Measurements from ENCODE around the gene COX5B. TPM values are rescaled to one million over a fixed set of nuclear protein-coding genes. Genes with fewer than 3 reads are reported as not detected.
"Not testable (repeated sequence)": the region's sequence is repeated elsewhere in the genome, so short reads cannot be mapped to it uniquely, and the experiment has no call there.

COX5B gene
- 1,000 to 10,000 TPM in 1 of 9 donors, 100 to 1,000 TPM in 8; 334 to 1,355 (median 389) TPM for total RNA-seq
- 1,000 to 10,000 TPM in 2 of 3 donors, 100 to 1,000 TPM in 1; 198 to 1,683 (median 1,036) TPM for polyA plus RNA-seq
- long read RNA-seq, donor 1, transcript COX5B-201 (4 exons, 712 nt), result major isoform, 371 of 416 reads
- long read RNA-seq, donor 1, partial matches to known transcripts, result 44 of 416 reads
- long read RNA-seq, donor 1, other reads (novel, unspliced or antisense), result 0 of 416 reads
- long read RNA-seq, donor 2, transcript COX5B-201 (4 exons, 712 nt), result major isoform, 254 of 272 reads
- long read RNA-seq, donor 2, partial matches to known transcripts, result 18 of 272 reads
- long read RNA-seq, donor 2, other reads (novel, unspliced or antisense), result 0 of 272 reads
- long read RNA-seq, donor 3, transcript COX5B-201 (4 exons, 712 nt), result major isoform, 227 of 252 reads
- long read RNA-seq, donor 3, partial matches to known transcripts, result 22 of 252 reads
- long read RNA-seq, donor 3, other reads (novel, unspliced or antisense), result 0 of 252 reads
- long read RNA-seq, donor 4, transcript COX5B-201 (4 exons, 712 nt), result major isoform, 642 of 649 reads
- long read RNA-seq, donor 4, partial matches to known transcripts, result 0 of 649 reads
- long read RNA-seq, donor 4, other reads (novel, unspliced or antisense), result 7 of 649 reads
- long read RNA-seq, donor 5, transcript COX5B-201 (4 exons, 712 nt), result major isoform, 379 of 389 reads
- long read RNA-seq, donor 5, partial matches to known transcripts, result 4 of 389 reads
- long read RNA-seq, donor 5, other reads (novel, unspliced or antisense), result 4 of 389 reads
- long read RNA-seq, donor 6, transcript COX5B-201 (4 exons, 712 nt), result major isoform, 543 of 554 reads
- long read RNA-seq, donor 6, partial matches to known transcripts, result 1 of 554 reads
- long read RNA-seq, donor 6, other reads (novel, unspliced or antisense), result 10 of 554 reads
- long read RNA-seq, donor 7, transcript COX5B-201 (4 exons, 712 nt), result major isoform, 180 of 206 reads
- long read RNA-seq, donor 7, partial matches to known transcripts, result 26 of 206 reads
- long read RNA-seq, donor 7, other reads (novel, unspliced or antisense), result 0 of 206 reads
- long read RNA-seq, donor 8, transcript COX5B-201 (4 exons, 712 nt), result major isoform, 347 of 373 reads
- long read RNA-seq, donor 8, partial matches to known transcripts, result 24 of 373 reads
- long read RNA-seq, donor 8, other reads (novel, unspliced or antisense), result 0 of 373 reads
- long read RNA-seq, donor 9, transcript COX5B-201 (4 exons, 712 nt), result major isoform, 228 of 268 reads
- long read RNA-seq, donor 9, partial matches to known transcripts, result 38 of 268 reads
- long read RNA-seq, donor 9, other reads (novel, unspliced or antisense), result 0 of 268 reads
- long read RNA-seq, donor 10, transcript COX5B-201 (4 exons, 712 nt), result major isoform, 115 of 123 reads
- long read RNA-seq, donor 10, partial matches to known transcripts, result 6 of 123 reads
- long read RNA-seq, donor 10, other reads (novel, unspliced or antisense), result 0 of 123 reads

- intact Hi-C loops (cut with DNase I), result loop anchor here in 1 of 2 donors (10.0 kb wide), 1 partner anchor 51 kb away; no protein-coding TSS in a partner anchor
- no peaks in the 10 kb centered on the region for H3K9me3 ChIP-seq (replicated peaks in 1 of 3)
- H3K4me3 ChIP-seq, result peak within 1 kb of the TSS; percentile 81 to 98 (median 88)
- peak; percentile 99 for DNase-seq
- peak within 1 kb of the TSS; percentile 89 to 96 (median 93) for H3K27ac ChIP-seq
- 0 to 2% (median 1%) methylated on average over 17 to 63 of the region's 63 CpGs for WGBS, 4 donors
- TF ChIP-seq CTCF (IDR thresholded peaks at IDR 0.05) (peak in 1 of 6 experiments; percentile 4), POLR2A (IDR thresholded peaks at IDR 0.05) (peak; percentile 86 to 95)
- H3K36me3 ChIP-seq (replicated peaks in 1 of 2), result peaks cover 0 to 25% of the 10 kb centered on the region in 2 donors
- H3K27me3 ChIP-seq, result no peaks in the 10 kb centered on the region
- peaks cover 6 to 20% of the 10 kb centered on the region in 2 donors for H3K4me1 ChIP-seq (replicated peaks in 1 of 2)
Observed at GRCh38 chr2:97645695-97646629, at the start of gene COX5B. Gene COX5B (plus strand): TSS chr2:97646062. CDS start chr2:97646087, 25 bp downstream.

GRCh38 chr2:97596180-97596579, 49.7 kb upstream of the COX5B start:
- H3K36me3 ChIP-seq (replicated peaks in 1 of 2); H3K27me3 ChIP-seq; H3K4me1 ChIP-seq (replicated peaks in 1 of 2); H3K4me3 ChIP-seq; H3K27ac ChIP-seq; DNase-seq; H3K9me3 ChIP-seq (replicated peaks in 1 of 3): not testable (repeated sequence)
- intact Hi-C loops (cut with DNase I), result loop anchor here (10.0 kb wide), 3 partner anchors 49 to 109 kb away; partner anchors contain the start of gene COX5B (in 1 of the 2)
- WGBS, 4 donors, result 86 to 96% (median 92%) methylated on average over 3 to 4 of the region's 4 CpGs

GRCh38 chr2:97601537-97601936, 44.3 kb upstream of the COX5B start:
- WGBS, 4 donors, result 76 to 77% methylated on average over 5 to 7 of the region's 10 CpGs; no CpG with 5 or more reads in 2 of the 4 donors
- H3K27ac ChIP-seq; H3K36me3 ChIP-seq (replicated peaks in 1 of 2); H3K9me3 ChIP-seq (replicated peaks in 1 of 3); H3K27me3 ChIP-seq; H3K4me1 ChIP-seq (replicated peaks in 1 of 2); H3K4me3 ChIP-seq; DNase-seq; intact Hi-C loops (cut with DNase I): not testable (repeated sequence)

- DNase-seq; H3K4me1 ChIP-seq (replicated peaks in 1 of 2); H3K27me3 ChIP-seq; H3K27ac ChIP-seq; H3K36me3 ChIP-seq (replicated peaks in 1 of 2); H3K4me3 ChIP-seq; intact Hi-C loops (cut with DNase I); H3K9me3 ChIP-seq (replicated peaks in 1 of 3): not testable (repeated sequence)
- WGBS, 4 donors, result 65 to 77% methylated on average over 4 of the region's 8 CpGs; no CpG with 5 or more reads in 2 of the 4 donors
Observed at GRCh38 chr2:97605109-97605508, 40.8 kb upstream of the COX5B start.

- intact Hi-C loops (cut with DNase I); H3K27me3 ChIP-seq; DNase-seq; H3K9me3 ChIP-seq (replicated peaks in 1 of 3); H3K36me3 ChIP-seq (replicated peaks in 1 of 2); H3K4me3 ChIP-seq; H3K4me1 ChIP-seq (replicated peaks in 1 of 2); H3K27ac ChIP-seq: not testable (repeated sequence)
- WGBS, 4 donors, result 73 to 76% methylated on average over 3 to 4 of the region's 12 CpGs; no CpG with 5 or more reads in 2 of the 4 donors
Observed at GRCh38 chr2:97605524-97606339, 40.1 kb upstream of the COX5B start.

- WGBS, 4 donors, result 73 to 86% (median 86%) methylated on average over 2 to 4 of the region's 4 CpGs
- H3K36me3 ChIP-seq (replicated peaks in 1 of 2); DNase-seq; H3K27me3 ChIP-seq; H3K4me3 ChIP-seq; intact Hi-C loops (cut with DNase I); H3K4me1 ChIP-seq (replicated peaks in 1 of 2); H3K9me3 ChIP-seq (replicated peaks in 1 of 3); H3K27ac ChIP-seq: not testable (repeated sequence)
Observed at GRCh38 chr2:97608745-97609144, 37.1 kb upstream of the COX5B start.

GRCh38 chr2:97611895-97612294, 34.0 kb upstream of the COX5B start:
- H3K27ac ChIP-seq; H3K4me1 ChIP-seq (replicated peaks in 1 of 2); H3K36me3 ChIP-seq (replicated peaks in 1 of 2); H3K4me3 ChIP-seq; DNase-seq; H3K9me3 ChIP-seq (replicated peaks in 1 of 3); H3K27me3 ChIP-seq; intact Hi-C loops (cut with DNase I): not testable (repeated sequence)
- WGBS, 4 donors, result 54% methylated on average over 3 of the region's 7 CpGs; no CpG with 5 or more reads in 3 of the 4 donors

Data from adrenal gland (tissue), 19 donors.